Stimulated activated CD8-positive, alpha-beta memory T cell treated with anti-CD3 and anti-CD28 coated beads, Interleukin-15, amount 100 ng/mL, for 24 hours (primary cell): ENCODE measurements around the gene TFE3.

Source experiments
- DNase-seq: peaks from one replicate; pipeline ENCODE4 v3.0.0-alpha.2; 2020; ENCODE audit warnings: low read depth

Gene TFE3, protein sequence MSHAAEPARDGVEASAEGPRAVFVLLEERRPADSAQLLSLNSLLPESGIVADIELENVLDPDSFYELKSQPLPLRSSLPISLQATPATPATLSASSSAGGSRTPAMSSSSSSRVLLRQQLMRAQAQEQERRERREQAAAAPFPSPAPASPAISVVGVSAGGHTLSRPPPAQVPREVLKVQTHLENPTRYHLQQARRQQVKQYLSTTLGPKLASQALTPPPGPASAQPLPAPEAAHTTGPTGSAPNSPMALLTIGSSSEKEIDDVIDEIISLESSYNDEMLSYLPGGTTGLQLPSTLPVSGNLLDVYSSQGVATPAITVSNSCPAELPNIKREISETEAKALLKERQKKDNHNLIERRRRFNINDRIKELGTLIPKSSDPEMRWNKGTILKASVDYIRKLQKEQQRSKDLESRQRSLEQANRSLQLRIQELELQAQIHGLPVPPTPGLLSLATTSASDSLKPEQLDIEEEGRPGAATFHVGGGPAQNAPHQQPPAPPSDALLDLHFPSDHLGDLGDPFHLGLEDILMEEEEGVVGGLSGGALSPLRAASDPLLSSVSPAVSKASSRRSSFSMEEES

DNA sequence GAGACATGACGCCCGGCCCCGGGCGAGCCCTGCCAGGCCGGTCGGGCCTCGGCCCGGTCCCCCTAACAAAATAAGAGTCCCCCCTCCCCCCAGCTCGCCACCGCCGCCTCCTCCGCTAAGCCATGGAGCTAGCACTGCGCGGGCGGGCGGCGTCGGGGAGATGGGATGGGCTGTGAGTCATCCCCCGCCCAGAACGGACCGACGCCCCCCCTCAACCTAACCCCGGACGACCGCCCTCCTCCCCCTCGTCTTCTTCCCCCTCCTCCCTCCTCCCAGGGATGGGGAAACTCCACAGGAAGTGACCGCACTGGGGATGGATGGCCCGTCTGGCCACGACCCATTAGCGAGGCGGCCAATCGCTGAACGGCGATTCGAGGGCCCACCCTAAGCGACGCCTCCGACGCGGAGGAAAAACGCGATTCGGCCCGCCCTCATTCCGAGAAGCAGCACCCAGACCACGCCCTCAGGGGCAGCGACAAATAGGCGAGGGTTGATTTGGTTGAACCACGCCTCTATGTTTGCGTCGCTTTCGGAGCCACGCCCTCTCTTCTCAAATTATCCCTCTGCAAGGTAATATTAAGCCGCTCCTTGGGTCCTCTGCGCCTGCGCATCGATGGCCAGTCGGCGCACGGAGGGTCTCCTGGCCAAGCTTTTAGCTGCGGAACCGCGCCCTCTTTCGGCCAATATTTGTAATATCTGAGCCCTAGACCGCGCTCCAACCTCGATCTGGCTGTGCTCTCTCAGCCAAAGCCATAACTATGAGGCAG lies at the start of gene TFE3:
TFE3 (minus strand) TSS at position 138 of the 767 bp plus-strand sequence; CDS start at position 7, 131 bp downstream.
- peak; percentile 71 for DNase-seq

DNA sequence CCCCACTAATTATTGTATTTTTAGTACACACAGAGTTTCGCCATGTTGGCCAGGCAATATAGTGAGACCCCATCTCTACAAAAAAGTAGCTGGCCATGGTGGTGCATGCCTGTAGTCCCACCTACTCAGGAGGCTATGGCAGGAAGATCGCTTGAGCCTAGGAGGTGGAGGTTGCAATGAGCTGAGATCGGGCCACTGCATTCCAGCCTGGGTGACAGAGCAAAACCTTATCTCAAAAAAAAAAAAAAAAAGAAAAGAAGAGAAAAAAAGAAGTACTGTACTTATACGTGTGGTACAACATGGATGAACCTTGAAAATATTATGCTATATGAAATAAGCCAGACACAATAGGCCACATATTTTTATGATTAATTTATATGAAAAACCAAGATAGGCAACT lies 46.4 kb upstream of the TFE3 start:
- DNase-seq, result no peak

DNA sequence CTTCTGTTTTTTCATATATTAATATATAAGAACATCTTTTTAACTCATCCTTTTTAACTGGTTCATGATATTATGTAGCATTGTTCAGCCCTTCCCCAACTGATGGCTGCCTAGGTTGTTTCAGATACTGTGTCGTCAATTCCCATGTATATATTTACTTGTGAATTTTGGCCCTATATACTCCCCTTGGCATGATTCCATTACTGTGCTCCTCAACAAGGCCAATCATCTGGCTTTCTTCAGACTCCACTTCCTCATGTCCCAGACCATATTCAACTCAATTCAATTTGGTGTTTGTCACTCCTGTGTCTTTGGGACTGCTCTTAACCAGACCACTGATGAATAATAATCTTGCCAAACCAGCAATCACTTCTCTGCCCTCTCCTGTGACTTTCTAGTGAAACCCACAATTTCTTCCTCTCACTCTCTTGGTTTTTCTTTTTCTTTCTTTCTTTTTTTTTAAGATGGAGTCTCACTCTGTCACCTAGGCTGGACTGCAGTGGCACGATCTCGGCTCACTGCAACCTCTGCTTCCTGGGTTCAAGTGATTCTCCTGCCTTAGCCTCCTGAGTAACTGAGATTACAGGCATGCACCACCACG lies 39.2 kb upstream of the TFE3 start:
- no peak for DNase-seq

DNA sequence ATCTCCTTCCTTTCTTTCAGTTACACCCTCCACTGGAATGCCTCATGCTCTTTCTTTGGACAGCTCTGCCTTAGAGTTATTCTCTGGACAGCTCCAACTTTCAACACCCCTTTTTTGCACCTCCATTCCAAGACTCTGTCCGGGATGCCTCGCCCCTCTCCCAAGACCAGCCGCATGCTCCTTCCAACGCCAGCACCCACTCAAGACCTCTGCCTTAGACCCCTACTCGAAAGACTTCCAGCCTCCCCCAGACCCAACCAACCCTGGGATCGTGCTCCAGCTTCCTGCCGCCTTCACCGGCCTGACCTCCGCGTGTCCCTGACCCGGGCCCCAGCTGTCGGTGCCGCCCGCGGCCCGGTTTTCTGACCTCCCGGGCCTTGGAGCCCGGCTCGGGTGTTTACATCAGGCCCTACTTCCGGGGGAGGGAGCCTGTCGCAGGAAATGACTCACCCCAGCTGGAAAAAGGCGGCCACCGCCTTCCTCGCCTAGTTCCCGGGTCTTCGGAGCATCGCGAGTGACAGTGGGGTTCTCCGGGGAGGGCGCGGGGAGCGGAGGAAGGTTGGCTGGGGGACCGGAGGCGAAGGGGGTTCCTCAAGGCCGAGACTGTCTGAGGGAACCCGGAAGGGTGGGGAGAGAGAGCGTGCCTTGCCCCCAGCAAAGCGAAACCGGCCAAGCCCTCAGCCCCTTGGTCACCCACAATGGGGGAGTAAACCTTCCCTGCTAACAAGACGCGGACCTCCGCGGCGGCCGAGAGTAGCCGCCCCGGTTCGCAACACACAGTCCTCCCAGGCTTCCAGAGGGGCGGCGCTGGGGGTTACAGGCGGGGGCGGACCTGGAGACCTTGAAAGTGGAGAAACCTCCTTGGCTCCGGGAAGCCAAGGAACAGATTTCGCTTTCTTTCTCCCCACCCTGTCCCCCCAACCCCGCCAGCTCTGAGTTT lies 36.6 kb upstream of the TFE3 start, which contains the start of gene WDR45:
WDR45 (minus strand) TSS at position 399 of the 940 bp plus-strand sequence. CDS start 1,792 bp downstream, outside the sequence.
- peak; percentile 12 for DNase-seq

DNA sequence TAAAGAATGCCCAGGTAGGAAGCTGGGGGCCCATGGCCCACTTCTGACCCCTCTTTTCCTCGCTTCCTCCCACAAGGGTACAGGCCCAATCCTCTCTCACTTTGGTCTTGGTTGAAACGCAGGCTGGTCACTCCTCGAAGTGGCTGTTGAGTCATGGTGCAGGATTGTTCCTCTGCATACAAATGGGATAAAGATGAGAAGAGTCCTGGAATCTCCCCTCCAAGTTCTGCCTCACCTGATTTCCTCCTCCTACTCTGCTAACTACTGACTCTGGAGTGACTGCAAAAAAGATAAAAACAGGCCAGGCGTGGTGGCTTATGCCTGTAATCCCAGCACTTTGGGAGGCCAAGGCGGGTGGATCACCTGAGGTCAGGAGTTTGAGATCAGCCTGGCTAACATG lies 34.8 kb upstream of the TFE3 start:
- DNase-seq, result no peak

DNA sequence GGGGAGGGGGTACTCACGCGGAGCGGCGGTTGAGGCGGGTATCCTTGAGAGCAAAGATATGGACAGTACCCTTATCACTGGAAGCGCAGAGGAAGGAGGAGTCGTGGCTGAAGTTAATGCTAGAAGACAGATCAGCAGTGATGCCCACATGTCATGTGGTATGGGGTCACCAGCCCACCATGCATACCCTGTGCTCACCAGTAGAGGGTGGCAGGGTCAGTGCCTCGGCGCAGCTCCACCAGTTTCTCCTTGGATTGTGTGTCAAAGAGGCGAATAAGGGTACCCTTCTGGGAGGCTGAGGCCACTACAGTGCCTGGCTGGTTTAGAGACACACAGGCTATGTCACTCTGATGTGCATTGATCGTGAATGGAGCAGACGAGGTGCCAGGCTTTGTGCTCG lies 32.2 kb upstream of the TFE3 start:
- no peak for DNase-seq

DNA sequence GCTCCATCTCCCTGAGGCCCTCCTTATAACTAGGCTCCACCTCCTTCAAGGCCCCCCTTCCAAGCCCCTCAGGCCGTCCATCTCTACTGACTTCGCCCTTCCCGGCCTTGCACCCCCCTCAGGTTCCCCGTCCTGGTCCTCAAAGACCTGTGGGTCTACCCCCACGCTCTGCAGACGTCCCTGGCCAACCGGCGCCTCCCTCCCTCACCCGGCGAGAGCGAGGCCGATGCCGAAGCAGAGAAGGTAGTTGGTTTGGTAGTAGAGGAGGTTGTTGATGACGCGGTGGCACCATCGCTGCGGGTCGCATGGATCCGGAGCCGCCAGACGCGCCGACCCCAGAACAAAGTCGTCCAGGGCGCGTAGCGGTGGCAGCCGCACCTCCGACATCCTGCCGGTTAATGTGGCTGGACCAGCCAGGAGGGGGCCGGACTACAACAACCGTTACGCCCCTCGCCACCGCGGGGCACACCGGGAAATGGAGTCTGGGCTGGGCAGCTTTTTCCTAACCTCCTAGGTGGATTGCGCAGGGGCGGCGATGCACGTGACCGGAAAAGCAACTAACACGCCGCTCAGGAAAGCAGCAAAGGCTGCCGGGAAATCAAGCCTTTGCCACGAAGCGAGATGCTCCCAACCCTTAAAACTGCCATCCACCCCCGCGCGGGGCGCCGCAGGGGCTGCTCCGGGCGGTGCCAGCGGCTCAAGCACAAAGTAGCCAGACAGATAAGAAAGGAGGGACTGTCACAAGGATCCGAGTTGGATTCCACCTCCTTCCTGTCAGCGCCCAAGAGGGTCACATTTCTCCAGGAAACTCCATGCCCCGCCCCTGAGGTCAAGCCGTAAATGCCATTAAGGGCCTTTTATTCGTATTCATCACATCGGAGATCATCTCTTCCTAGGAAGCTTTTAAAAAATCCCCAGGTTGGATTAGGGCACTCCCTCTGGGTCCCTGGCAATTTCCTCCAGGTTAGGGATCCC lies 30.7 kb upstream of the TFE3 start, which contains the start of gene PRAF2:
PRAF2 (minus strand) TSS at position 402 of the 975 bp plus-strand sequence; CDS start at position 387, 15 bp downstream.
- DNase-seq, result peak; percentile 60

DNA sequence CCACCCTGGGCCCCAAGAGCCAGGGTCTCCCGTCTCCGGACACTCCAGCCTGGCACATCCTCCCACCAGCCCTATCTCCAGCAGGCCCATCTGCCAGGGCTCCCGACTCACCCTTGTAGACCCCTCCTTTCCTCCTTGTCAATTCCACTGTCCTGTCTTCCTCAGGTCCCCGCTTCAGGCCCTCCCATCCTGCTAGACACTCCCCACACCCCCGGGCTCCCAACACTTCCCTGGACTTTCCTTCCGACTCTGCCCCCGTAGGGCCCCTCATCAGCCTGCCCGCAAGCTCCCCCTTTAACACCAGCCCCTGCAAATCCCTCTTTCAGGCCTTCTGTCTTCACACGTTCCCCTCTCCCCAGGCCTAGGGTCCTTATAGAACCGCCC lies 29.5 kb upstream of the TFE3 start:
- no peak for DNase-seq

DNA sequence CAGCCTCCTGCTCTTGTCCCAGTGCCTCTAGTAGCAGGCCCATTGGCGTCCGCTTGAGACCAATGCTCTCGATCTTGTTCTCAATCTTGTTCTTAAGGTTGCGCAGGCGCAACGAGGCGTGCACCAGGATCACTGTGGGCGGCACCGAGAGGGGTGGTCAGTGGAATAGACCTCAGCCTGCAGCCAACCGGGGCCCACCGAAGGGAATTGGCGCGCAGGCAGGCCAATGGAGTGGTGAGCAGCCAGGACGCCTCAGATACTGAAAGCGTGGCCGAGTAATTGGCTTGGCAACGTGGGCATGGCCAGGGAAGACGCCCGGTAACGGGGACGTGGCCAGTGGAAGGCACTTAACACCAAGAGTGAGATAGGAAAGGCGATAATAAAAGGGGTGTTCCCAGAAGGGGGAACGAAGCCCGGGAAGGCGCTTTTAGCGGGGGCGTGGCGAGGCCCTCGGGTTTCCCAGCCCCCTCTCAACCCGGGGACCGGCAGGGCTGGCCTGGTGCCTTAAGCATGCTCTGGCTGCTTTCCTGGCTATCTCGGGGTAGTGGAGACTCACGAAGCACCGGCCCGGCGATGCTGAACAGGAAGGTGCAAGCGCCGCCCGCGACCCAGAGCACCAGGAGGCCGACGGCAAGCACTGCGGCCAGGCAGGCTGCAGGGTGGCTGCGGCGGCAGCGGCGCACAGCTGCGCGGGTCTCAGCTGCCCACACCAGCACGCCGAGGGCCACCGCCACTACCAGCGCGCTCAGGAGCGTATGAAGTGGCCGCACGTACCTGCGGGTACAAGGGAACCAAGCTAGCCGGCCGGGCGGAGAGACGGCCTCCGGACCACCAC lies 28.9 kb upstream of the TFE3 start:
- no peak for DNase-seq

DNA sequence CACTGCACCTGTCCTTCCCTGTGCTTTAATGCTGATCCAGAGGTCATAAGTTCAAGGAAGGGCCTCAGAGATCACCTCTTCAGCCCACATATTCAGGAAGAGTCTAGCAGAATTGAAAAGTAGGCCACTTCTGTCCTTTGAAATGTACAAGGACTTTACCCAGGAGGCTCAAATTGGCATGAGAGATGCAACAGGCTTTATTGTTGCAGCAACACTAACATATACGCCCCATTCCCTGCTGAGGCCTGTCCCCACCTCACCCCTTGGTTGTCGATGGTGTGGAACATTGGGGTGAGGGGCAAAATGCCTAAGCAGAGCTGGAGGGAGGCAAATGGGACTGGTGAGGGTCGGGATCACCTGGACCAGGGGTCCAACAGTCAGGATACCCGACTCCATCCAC lies 27.8 kb upstream of the TFE3 start:
- no peak for DNase-seq

DNA sequence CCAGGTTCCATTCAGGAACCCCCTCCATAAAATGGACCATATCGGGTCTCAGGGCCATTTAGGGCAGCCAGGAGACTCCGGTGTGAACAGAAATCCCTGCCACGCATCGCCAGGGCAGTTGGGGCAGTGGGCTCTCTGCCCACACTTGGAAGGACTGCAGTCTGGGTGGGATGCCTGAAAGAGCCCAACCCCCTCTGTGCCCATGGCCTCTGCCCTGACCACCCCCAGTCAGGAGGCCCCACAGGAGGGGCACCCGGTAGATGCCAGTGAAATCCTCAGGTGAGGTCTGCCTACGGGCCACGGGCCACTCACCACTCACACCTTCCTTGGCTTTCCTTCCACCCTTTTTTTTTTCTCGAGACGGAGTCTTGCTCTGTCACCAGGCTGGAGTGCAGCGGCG lies 25.9 kb upstream of the TFE3 start:
- DNase-seq, result no peak

DNA sequence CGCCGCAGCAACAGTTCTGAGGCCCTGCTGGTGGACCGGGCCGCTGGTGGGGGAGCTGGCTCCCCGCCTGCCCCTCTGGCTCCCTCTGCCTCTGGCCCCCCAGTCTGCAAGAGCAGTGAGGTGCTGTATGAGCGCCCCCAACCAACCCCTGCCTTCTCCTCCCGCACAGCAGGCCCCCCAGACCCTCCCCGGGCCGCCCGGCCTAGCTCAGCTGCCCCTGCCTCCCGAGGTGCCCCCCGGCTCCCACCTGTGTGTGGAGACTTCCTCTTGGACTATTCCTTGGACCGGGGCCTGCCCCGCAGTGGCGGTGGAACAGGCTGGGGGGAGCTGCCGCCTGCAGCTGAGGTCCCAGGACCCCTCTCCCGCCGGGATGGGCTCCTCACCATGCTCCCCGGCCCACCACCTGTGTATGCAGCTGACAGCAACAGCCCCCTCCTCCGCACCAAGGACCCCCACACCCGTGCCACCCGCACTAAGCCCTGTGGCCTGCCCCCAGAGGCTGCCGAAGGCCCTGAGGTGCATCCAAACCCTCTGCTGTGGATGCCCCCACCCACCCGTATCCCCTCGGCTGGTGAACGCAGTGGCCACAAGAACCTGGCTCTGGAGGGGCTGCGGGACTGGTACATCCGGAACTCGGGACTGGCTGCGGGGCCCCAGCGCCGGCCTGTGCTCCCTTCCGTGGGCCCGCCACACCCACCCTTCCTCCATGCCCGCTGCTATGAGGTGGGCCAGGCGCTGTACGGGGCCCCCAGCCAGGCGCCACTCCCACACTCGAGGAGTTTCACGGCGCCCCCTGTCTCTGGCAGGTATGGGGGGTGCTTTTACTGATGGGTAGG lies 24.3 kb upstream of the TFE3 start:
- no peak for DNase-seq

DNA sequence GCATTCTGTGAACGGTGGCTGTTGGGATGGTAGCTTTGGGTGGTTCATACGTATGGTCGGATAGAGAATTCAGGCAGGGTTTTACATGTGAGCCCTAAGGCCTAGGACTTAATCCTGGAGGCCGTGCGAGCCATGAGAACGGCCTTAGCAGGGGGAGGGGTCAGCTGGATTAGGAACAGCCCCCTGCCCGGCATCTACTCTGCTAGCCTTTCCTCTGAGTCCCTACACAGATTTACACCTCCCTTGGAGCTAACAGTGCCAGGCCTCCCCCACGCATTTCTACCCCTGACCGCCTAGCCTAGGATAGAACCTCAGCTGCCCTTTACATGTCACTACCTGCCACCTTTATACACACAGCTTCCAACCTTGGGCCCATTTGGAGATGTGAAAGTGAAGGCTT lies 23.5 kb upstream of the TFE3 start:
- DNase-seq, result no peak

DNA sequence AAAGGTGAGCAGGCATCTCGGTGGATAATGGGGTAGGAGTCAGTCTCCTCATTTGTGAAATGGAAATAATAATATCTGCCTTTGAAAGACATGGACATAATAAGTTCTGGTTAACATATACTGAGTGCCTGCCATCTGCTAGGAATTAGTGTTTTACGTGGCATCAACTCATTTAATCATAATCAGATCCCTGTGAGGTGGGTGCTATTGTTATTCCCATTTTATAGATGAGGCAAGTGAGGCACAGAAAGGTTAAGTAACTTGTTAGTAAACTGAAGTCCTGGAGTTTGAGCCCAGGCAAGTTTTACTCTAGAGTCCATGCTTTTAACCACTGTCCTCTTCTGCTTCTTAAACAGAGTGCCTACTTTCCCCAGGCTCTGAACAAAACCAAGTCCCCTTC lies 23.1 kb upstream of the TFE3 start:
- no peak for DNase-seq

DNA sequence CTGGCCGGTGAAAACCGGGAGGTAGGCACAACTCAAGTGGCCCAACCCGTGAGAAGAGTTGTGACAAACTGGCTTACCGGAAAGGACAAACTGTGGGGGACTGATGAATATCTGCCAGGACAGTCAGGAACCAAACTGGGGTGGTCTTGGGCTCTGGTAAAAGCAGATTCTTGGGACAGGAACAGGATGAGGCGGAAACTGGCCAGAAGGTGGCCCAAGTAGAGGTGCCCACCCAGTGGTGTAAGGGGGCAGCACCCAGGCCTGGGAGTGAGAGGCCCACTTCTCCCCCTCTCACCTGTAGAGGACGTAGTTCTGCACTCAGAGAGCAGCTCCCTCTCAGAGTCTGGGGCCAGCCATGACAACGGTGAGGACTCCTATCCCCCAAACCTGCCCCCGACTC lies 21.6 kb upstream of the TFE3 start:
- no peak for DNase-seq

DNA sequence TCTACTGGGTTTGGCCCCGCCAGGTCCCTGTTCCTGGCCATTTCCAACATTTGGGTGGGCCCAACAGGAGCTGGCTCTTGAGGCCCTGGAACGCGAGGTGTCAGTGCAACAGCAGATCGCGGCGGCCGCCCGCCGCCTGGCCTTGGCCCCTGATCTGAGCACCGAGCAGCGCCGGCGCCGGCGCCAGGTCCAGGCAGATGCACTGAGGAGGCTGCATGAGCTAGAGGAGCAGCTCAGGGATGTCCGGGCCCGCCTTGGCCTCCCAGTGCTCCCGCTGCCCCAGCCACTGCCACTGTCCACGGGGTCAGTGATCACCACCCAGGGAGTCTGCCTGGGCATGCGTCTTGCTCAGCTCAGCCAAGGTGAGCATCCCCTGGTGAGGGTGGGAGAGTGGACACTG lies 21.1 kb upstream of the TFE3 start:
- no peak for DNase-seq

DNA sequence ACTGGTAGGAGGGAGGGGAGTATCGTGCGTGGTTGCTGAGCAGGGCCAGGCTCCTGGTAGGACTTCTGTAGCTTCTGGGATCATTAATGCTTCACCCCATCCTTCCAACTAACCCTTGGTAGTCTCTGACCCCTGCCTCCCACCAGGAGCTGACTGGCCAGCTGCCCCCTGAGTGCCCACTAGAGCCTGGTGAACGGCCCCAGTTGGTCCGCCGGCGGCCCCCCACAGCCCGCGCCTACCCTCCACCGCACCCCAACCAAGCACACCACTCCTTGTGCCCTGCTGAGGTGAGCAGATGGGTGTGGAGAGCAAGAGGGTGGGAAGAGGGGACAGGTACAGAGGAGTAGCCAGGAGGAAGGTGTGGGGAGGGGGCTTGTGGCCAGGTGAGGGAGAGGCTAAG lies 20.6 kb upstream of the TFE3 start:
- no peak for DNase-seq

DNA sequence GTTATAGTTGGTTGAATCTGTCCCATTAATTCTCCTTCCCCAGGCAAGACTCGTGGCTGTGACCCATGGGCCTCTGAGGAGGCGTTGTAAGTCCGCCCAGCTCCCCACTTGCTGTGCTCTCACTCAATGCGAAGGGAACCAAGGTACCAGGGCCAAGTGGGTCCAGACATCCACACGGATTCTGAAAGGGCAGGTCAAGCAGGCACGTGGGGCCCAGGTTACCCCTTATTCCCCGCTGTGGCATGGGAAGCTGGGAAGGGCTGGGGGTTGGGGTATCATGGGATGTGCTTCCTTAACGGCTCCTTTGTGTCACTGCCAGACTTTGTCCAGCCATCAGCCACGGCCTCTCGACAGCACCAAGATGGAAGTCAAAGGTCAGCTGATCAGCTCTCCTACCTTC lies 18.8 kb upstream of the TFE3 start:
- no peak for DNase-seq
